MG63 (cell line): ENCODE results near the gene HES5. TPM values are rescaled to one million over a fixed set of nuclear protein-coding genes. Genes with fewer than 3 reads are reported as not detected.

ENCODE experiments used
- DNase-seq: peaks from one replicate; pipeline ENCODE4 v3.0.0-alpha.2; 2020
- H3K27me3 ChIP-seq: fragments of 250-450 bp; sonication (Bioruptor Pico); 2 replicates; pipeline ENCODE4 v1.5.1; 2020; ENCODE audit warnings: mild to moderate bottlenecking, moderate library complexity
- H3K36me3 ChIP-seq: fragments of 250-450 bp; sonication (Bioruptor Pico); 2 replicates; pipeline ENCODE4 v1.5.1; 2020; ENCODE audit warnings: mild to moderate bottlenecking, moderate library complexity
- H3K4me3 ChIP-seq: fragments of 250-450 bp; sonication (Bioruptor Pico); 2 replicates; pipeline ENCODE4 v1.5.1; 2020; ENCODE audit warnings: mild to moderate bottlenecking, moderate library complexity
- H3K9me3 ChIP-seq: fragments of 250-450 bp; sonication (Bioruptor Pico); 2 replicates; pipeline ENCODE4 v1.5.1; 2020; ENCODE audit warnings: mild to moderate bottlenecking, moderate library complexity
- total RNA-seq: library from RNA; depleted of rRNA; stranded (reverse); fragments of >200 nt; shearing (Covaris generic); gene quantifications from 2 replicates; pipeline ENCODE4 v1.2.3, GENCODE V29; 2014; ENCODE audit warnings: low replicate concordance; rRNA removed

Gene HES5
- total RNA-seq, 1 experiment from 2014 or later: not detected

DNA sequence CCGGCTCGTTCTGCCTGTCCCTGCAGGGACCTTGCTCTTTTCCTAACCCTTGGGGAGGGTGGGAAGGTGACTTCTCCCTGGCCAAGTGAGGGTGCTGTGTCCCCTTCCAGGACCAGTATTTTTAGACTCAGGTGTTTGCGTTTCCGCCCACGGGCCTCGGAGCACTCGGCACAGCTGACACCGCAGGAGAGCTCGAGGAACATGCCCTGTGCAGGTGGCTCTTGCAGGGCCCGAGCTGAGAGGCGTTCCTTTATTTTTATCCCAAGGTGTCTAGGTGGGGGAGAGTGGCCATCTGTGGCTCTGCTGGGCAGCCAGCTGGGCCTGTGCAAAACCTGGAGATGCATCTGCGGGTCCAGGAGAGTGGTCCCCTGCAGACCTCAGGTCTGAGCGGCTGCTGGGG lies 38.0 kb downstream of the HES5 start:
- Histone ChIP-seq H3K4me3 (no peak overlapping the region), H3K36me3 (no peaks in the 10 kb centered on the region), H3K9me3 (no peaks in the 10 kb centered on the region; the same call in 1 of the 2 replicates), H3K27me3 (no peaks in the 10 kb centered on the region)
- DNase-seq: no peak

DNA sequence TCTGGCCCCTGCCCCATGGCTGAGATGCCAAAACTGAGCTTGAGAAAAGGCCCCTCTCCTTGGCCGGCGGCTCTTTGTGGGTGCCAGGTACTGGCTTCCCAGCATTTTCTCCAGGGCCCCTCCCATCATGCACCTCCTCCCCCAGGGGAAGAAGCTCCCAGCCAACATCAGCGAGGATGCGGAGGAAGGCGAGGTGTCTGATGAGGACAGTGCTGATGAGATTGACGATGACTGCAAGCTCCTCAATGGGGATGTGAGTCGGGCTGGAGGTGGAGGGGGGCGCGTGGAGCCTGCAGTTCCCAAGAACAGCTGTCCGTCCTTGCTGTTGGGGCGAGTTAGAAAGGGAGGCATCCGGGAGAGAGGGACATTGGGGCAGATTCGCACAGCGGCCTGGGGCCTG lies 40.4 kb downstream of the HES5 start:
- no peaks in the 10 kb centered on the region for H3K27me3 ChIP-seq
- DNase-seq: no peak

DNA sequence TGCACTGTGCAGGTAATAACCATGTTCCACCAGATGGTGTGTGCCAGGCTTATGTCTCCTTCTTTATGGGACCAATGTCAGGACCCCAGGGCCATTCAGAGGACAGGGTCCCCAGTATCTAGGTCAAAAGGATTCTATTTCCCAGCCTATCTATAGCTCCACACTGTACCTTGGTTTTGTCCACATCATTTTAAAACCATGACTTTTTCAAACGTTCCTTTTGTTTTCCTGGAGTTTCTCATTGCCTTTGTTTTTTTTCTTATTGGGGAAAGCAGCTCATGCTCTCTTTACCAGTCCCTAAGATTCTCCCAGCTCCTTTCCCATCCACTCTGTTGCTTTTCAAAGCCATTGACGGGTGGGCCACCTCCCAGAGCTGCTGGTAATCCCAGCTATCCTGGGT lies 41.4 kb downstream of the HES5 start:
- DNase-seq: no peak
- H3K4me3 ChIP-seq: no peak overlapping the region
- H3K27me3 ChIP-seq: no peaks in the 10 kb centered on the region
- no peaks in the 10 kb centered on the region for H3K36me3 ChIP-seq
- no peaks in the 10 kb centered on the region; the same call in 1 of the 2 replicates for H3K9me3 ChIP-seq

More for the DNA sequence above, 40.4 kb downstream of the HES5 start:
- no peaks in the 10 kb centered on the region for H3K36me3 ChIP-seq
- no peak overlapping the region for H3K4me3 ChIP-seq
- H3K9me3 ChIP-seq: no peaks in the 10 kb centered on the region; the same call in 1 of the 2 replicates

DNA sequence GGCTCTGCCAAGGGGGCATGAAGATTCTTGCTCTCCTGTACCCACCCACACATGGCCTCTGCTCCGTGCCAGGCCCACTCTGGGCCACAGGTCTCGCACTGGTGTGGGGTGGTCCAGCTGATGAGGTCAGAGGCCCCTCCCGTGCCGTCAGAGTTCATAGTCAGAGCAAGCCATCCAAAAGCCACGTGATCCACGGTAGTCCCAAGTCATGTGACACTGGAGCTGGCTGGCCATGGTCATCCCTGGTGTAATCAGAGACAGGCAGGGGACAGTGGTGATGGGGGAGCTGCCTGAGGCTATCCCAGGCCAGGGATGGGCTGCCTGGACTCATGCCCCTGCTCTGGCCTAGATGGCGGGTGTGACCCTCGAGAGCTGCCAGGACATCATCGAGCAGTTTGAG lies 43.5 kb downstream of the HES5 start:
- H3K4me3 ChIP-seq: no peak overlapping the region
- no peaks in the 10 kb centered on the region for H3K36me3 ChIP-seq
- H3K27me3 ChIP-seq: no peaks in the 10 kb centered on the region
- no peak for DNase-seq
- no peaks in the 10 kb centered on the region; the same call in 1 of the 2 replicates for H3K9me3 ChIP-seq

DNA sequence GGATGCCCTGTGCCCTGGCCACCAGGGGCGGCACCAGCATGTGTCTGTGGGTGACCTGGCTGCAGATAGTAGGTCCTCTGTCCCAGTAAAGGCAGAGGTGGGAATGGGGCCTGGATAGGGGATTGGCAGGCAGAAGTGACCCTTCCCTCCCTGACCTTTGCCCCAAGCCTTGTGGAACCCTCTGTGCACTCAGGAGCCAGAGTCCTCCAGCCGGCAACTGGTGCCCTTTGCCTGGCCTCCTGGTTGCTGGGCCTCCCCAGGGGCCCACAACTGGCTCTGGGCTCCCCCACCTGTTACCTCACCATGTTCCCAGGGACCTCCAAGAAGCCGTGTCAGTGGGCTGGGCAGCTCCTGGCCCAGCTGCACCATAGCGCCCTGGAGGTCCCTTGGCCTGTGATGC lies 44.0 kb downstream of the HES5 start:
- Histone ChIP-seq H3K4me3 (no peak overlapping the region), H3K9me3 (no peaks in the 10 kb centered on the region; the same call in 1 of the 2 replicates), H3K36me3 (no peaks in the 10 kb centered on the region), H3K27me3 (no peaks in the 10 kb centered on the region)
- no peak for DNase-seq

DNA sequence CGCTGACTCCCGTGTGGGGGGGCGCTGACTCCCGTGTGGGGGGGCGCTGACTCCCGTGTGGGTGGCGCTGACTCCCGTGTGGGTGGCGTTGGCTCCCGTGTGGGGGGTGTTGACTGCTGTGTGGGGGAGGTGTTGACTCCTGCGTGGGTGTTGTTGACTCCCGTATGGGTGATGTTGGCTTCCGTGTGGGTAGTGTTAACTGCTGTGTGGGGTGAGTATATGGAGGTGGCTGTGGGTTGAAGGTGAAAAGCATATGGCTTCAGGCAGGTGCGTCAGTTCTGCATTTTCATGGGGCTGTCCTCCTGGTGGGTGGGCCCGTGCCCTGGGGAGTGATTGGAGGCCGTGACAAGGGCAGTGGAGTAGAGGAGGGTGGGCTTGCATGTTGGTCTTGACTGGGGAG lies 46.1 kb downstream of the HES5 start:
- Histone ChIP-seq H3K9me3 (no peaks in the 10 kb centered on the region; the same call in 1 of the 2 replicates), H3K4me3 (no peak overlapping the region), H3K36me3 (no peaks in the 10 kb centered on the region), H3K27me3 (no peaks in the 10 kb centered on the region)
- DNase-seq: no peak

DNA sequence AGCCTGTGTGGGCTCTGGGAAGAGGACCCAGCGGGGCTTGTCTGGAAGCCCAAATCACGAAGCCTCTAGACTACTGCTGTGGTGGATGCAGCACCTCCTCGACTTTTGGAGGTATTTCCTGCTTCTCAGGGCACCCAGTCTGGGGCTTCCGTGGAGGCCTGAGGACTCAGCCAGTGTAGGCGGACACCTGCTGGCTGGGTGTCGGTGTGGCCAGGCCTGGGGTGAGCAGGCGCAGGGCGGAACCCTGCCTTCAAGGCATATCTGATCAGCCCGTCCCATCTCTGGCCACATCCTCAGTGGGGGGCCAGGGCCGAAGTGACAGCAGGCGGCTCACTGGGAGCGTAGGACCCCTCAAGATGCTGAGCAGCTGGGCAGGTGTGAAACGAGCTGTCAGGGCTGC lies 47.0 kb downstream of the HES5 start:
- Histone ChIP-seq H3K9me3 (no peaks in the 10 kb centered on the region), H3K36me3 (no peaks in the 10 kb centered on the region), H3K4me3 (no peak overlapping the region), H3K27me3 (no peaks in the 10 kb centered on the region)
- DNase-seq: no peak

DNA sequence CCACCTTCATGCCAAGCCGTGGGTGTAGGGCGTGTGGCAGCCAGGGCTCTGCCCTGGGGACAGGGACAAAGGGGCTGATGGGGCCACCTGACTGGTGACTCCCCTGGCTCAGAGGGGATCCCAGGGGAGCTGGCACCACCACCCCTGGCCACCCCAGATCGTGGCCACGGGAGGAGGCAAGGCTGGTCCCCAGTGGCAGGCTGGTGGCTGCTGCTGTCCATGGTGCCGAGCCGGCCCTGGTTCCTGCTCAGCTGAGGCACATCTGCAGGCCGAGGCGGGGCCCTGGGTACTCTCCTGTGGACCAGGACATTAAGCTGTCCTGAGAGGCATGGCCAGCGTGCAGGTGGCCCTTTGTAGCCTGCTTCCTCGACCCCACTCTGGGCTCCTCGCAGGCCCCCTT lies 47.5 kb downstream of the HES5 start:
- H3K4me3 ChIP-seq: no peak overlapping the region
- H3K9me3 ChIP-seq: no peaks in the 10 kb centered on the region
- DNase-seq: no peak

DNA sequence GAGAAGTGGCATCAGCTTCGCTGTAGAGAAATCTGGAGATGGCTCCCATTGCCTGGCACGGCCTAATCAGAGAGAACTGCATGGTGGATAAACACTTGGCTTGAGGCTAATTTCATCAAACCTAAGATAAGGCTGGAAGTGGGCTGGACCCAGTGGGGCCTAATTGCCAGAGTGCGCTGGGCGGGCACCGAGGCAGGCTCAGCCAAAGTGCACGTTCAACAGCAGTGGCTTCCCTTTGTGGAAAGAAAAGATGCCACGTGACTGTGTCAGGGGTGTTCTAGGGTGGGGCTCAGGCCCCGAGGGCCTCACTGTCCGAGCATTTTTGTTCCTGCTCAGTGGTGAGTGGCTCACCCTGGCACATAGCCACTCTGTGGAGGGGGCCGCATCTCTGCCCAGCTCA lies 48.2 kb downstream of the HES5 start:
- Histone ChIP-seq H3K27me3 (no peaks in the 10 kb centered on the region), H3K4me3 (no peak overlapping the region), H3K36me3 (no peaks in the 10 kb centered on the region), H3K9me3 (no peaks in the 10 kb centered on the region)
- DNase-seq: no peak

More for the DNA sequence above, 47.5 kb downstream of the HES5 start:
- H3K27me3 ChIP-seq: no peaks in the 10 kb centered on the region
- H3K36me3 ChIP-seq: no peaks in the 10 kb centered on the region

DNA sequence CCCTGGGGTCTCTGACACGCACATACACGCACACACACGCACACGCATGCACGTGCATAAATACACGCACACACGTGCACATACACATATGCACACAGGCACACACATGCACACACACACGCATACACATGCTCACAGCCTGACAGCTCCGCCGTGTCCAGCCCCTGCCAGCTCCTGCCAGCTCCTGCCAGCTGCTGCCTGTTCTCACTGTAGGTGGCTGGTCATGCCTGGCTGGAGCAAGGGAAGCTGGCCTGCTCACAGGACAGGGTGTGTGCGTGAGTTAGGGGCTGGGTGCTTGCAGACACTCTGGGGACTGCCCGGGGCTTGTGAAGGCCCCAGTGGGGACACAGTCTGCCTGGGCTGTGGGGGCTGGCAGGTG lies 49.1 kb downstream of the HES5 start:
- DNase-seq: no peak
- H3K27me3 ChIP-seq: no peaks in the 10 kb centered on the region
- no peaks in the 10 kb centered on the region for H3K9me3 ChIP-seq
- H3K4me3 ChIP-seq: no peak overlapping the region
- no peaks in the 10 kb centered on the region for H3K36me3 ChIP-seq

DNA sequence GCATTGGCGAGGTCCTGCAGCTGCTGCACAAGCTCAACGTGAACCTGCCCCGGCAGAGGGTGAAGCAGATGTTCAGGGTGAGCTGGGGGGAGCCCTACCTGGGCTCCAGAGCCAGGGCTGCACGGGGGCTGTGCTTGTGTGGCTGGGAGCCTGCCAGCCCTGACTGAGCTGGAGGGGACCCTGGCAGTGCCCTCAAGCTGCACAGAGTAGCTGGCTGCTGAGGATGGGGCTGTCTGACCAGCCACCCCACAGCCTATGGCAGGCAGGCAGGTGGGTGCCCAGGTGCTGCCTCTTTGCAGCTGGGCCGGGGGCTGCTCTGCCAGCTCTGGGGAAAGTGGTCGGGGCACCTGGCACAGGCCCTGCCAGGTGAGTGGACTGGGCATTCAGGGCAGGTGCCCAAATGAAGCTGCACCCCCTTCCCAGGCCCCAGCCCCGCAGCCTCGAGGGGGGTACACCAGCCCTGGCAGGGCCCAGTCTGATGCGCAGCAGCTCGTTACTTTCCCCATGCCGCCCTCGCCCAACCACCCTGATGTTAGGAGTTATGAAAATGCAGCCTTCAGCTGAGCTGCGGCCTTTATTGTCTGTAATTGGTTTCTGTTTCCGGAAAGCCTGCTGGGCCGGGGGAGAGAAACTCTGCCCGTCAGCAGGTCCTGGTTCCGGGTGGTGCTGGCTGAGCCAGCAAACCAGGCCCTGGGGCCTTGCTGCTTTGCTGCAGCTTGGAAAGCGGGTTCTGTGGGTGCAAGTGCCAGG lies 49.7 kb downstream of the HES5 start:
- Histone ChIP-seq H3K4me3 (no peak overlapping the region), H3K27me3 (no peaks in the 10 kb centered on the region), H3K9me3 (no peaks in the 10 kb centered on the region), H3K36me3 (no peaks in the 10 kb centered on the region)
- no peak for DNase-seq

DNA sequence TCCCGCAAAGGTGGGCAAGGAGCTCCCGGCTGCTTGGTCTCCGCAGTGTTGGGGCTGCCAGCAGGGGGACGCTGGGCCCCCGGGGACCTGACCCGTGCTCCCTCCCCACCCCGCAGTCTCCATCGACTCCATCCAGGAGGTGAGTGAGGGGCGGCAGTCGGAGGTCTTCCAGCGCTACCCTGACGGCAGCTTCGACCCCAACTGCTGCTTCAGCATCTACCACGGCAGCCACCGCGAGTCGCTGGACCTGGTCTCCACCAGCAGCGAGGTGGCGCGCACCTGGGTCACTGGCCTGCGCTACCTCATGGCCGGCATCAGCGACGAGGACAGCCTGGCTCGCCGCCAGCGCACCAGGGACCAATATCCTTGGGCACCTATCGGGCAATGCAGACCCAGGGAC lies 50.4 kb downstream of the HES5 start:
- Histone ChIP-seq H3K27me3 (no peaks in the 10 kb centered on the region), H3K9me3 (no peaks in the 10 kb centered on the region), H3K36me3 (no peaks in the 10 kb centered on the region), H3K4me3 (no peak overlapping the region)
- DNase-seq: no peak

DNA sequence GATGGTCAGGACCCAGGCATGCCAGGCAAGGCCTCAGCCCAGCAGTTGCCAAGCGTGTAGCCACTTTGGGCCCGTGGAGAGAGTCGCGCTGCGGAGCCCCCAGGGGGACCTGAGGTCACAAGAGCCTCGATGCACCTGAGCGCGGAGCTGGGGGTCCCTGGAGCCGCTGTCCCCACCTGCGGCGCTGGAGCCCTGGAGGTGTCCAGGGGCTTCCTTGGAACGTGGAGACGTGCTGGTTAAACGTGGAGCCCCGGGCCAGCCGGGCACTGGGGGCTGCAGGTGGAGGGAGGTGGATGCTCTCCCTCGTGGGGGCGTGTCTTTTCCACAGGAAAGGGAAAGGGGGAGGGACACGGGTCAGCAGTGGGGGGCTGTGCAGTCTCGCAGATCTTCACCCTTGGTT lies 50.9 kb downstream of the HES5 start:
- Histone ChIP-seq H3K4me3 (no peak overlapping the region), H3K9me3 (no peaks in the 10 kb centered on the region), H3K27me3 (no peaks in the 10 kb centered on the region), H3K36me3 (no peaks in the 10 kb centered on the region)
- DNase-seq: no peak

Other genes starting within 250 kb of the HES5 start
- 10.3 and 20.5 TPM in 2 replicates for gene MORN1, start 138.7 kb downstream of the HES5 start, total RNA-seq
- 36.7 and 60.4 TPM in 2 replicates for gene RER1, start 138.4 kb downstream of the HES5 start, total RNA-seq
- gene PEX10, start 117.7 kb downstream of the HES5 start, total RNA-seq: 39.7 and 44.5 TPM in 2 replicates
- gene PLCH2, start 54.0 kb downstream of the HES5 start, total RNA-seq: not detected in 2 replicates
- 16.6 and 17.3 TPM in 2 replicates for gene PANK4, start 3.7 kb downstream of the HES5 start, total RNA-seq
- 0.15 and 4.5 TPM in 2 replicates for gene TNFRSF14, start 26.1 kb upstream of the HES5 start, total RNA-seq
- gene PRXL2B, start 56.5 kb upstream of the HES5 start, total RNA-seq: 9.6 and 12.3 TPM in 2 replicates
- not detected in 2 replicates for gene MMEL1, start 102.8 kb upstream of the HES5 start, total RNA-seq